Colonic mucosa (tissue), 4 donors: ENCODE results near the gene CNNM4. TPM values are rescaled to one million over a fixed set of nuclear protein-coding genes. Genes with fewer than 3 reads are reported as not detected.

ENCODE experiments used
- DNase-seq: peaks from one replicate; pipeline ENCODE4 v3.0.0-alpha.2; 2020
- H3K27ac ChIP-seq: fragments of 200-600 bp; one replicate; pipeline ENCODE4 v1.8.0; 2021
- H3K27me3 ChIP-seq: fragments of 200-600 bp; one replicate; pipeline ENCODE4 v1.8.0; 2021
- H3K36me3 ChIP-seq: fragments of 200-600 bp; one replicate; pipeline ENCODE4 v1.8.0; 2021
- H3K4me1 ChIP-seq: fragments of 200-600 bp; one replicate; pipeline ENCODE4 v1.8.0; 2021; ENCODE audit warnings: mild to moderate bottlenecking
- H3K4me3 ChIP-seq: fragments of 200-600 bp; one replicate; pipeline ENCODE4 v1.8.0; 2021
- H3K9ac ChIP-seq, 2 donors: one replicate each; pipeline ENCODE4 v1.7.0; 2013; ENCODE audit warnings: control low read depth in 2 of 2, low read depth in 2 of 2, low read length in 2 of 2
- H3K9me3 ChIP-seq: fragments of 200-600 bp; one replicate; pipeline ENCODE4 v1.8.0; 2021
- CTCF ChIP-seq: fragments of 200-600 bp; IDR thresholded peaks from one replicate; pipeline ENCODE4 v1.8.0; 2022; ENCODE audit warnings: antibody characterized with exemption, mild to moderate bottlenecking
- intact Hi-C: fragments of 100-400 bp; cut with DNase I; formaldehyde crosslinking; loops from one replicate; pipeline ENCODE4 v1.14.1; 2022
- total RNA-seq, 2 donors: library from RNA; stranded (reverse); fragmentation: NEBNext Ultra II Directional in 1 of 2; extraction: Animal tissue kit (Norgen Biotek cat#: 25700) in 1 of 2; gene quantifications; one replicate each; pipeline ENCODE4 v1.2.1, GENCODE V29; 2021
- donor health status: healthy.
- donor health status: DM: no; HTN: no; CAD: no.
- donor health status: DM: no; HTN: no; CAD: no.

Gene CNNM4
- total RNA-seq, 2 donors from 2014 or later = 80.4 to 190 TPM

GRCh38 chr2:96813656-96814055 lies 53.0 kb downstream of the CNNM4 start:
- no peaks in the 10 kb centered on the region for H3K27me3 ChIP-seq
- no peak overlapping the region for H3K9ac ChIP-seq
- intact Hi-C loops = no loop called here
- H3K27ac ChIP-seq = no peak overlapping the region
- no peak for DNase-seq
- no peak overlapping the region for H3K4me3 ChIP-seq
- H3K4me1 ChIP-seq = peaks cover 8% of the 10 kb centered on the region
- H3K9me3 ChIP-seq = no peaks in the 10 kb centered on the region
- peaks cover 3% of the 10 kb centered on the region for H3K36me3 ChIP-seq
- TF ChIP-seq CTCF = no peak

GRCh38 chr2:96815326-96816126 lies 54.8 kb downstream of the CNNM4 start:
- Histone ChIP-seq H3K27me3 (no peaks in the 10 kb centered on the region), H3K9me3 (no peaks in the 10 kb centered on the region), H3K36me3 (no peaks in the 10 kb centered on the region), H3K4me1 (peaks cover 23% of the 10 kb centered on the region), H3K27ac (peak overlapping the region; percentile 98), H3K9ac (peak overlapping the region; percentile 52 to 84), H3K4me3 (peak overlapping the region; percentile 69)
- no peak for TF ChIP-seq CTCF
- intact Hi-C loops = no loop called here
- DNase-seq = peak; percentile 45

- Histone ChIP-seq H3K9ac (peak within 1 kb of the TSS; percentile 81 to 84), H3K36me3 (no peaks in the 10 kb centered on the region), H3K27ac (peak within 1 kb of the TSS; percentile 98), H3K4me1 (peaks cover 28% of the 10 kb centered on the region), H3K9me3 (no peaks in the 10 kb centered on the region), H3K27me3 (no peaks in the 10 kb centered on the region), H3K4me3 (peak within 1 kb of the TSS; percentile 69)
- intact Hi-C loops = no loop called here
- peak; percentile 61 for TF ChIP-seq CTCF
- DNase-seq = peak; percentile 98
Measured at GRCh38 chr2:96816127-96816835, 55.6 kb downstream of the CNNM4 start, which contains the start of gene CNNM3. Gene CNNM3, plus strand, starts transcription at chr2:96816268. Its CDS starts 10 bp downstream, at chr2:96816278.

- H3K27ac ChIP-seq = no peak overlapping the region
- no peak for TF ChIP-seq CTCF
- peak overlapping the region; percentile 69 for H3K4me3 ChIP-seq
- H3K9me3 ChIP-seq = no peaks in the 10 kb centered on the region
- no peak for DNase-seq
- peak overlapping the region; percentile 70 to 81 for H3K9ac ChIP-seq
- no peaks in the 10 kb centered on the region for H3K27me3 ChIP-seq
- no peaks in the 10 kb centered on the region for H3K36me3 ChIP-seq
- intact Hi-C loops = no loop called here
- peaks cover 28% of the 10 kb centered on the region for H3K4me1 ChIP-seq
Measured at GRCh38 chr2:96816836-96817702, 56.4 kb downstream of the CNNM4 start.

GRCh38 chr2:96817882-96818281 lies 57.2 kb downstream of the CNNM4 start:
- H3K36me3 ChIP-seq = no peaks in the 10 kb centered on the region
- H3K27me3 ChIP-seq = no peaks in the 10 kb centered on the region
- H3K4me3 ChIP-seq = peak overlapping the region; percentile 69
- no peak overlapping the region for H3K27ac ChIP-seq
- no peaks in the 10 kb centered on the region for H3K9me3 ChIP-seq
- DNase-seq = no peak
- H3K9ac ChIP-seq = peak overlapping the region in 1 of 2 donors; percentile 70
- H3K4me1 ChIP-seq = peaks cover 28% of the 10 kb centered on the region
- intact Hi-C loops = no loop called here
- no peak for TF ChIP-seq CTCF
